Neural cell (in vitro differentiated cells): Measurements from ENCODE around the gene SLC22A6.

Experiments used
- CTCF ChIP-seq: fragments of 450-650 bp; IDR thresholded peaks from 2 replicates; pipeline ENCODE4 v1.5.1; 2014; ENCODE audit warnings: antibody characterized with exemption, mild to moderate bottlenecking, moderate library complexity; ENCODE audit not compliant: poor library complexity, severe bottlenecking
- EP300 ChIP-seq: fragments of 450-650 bp; conservative IDR thresholded peaks from 2 replicates; pipeline ENCODE4 v1.6.1; 2014; ENCODE audit warnings: antibody characterized with exemption, mild to moderate bottlenecking, moderate library complexity; ENCODE audit not compliant: poor library complexity, severe bottlenecking
- POLR2AphosphoS5 ChIP-seq: IDR thresholded peaks from 2 replicates; pipeline ENCODE4 v1.6.1; 2012
- RAD21 ChIP-seq: fragments of 450-650 bp; conservative IDR thresholded peaks from 2 replicates; pipeline ENCODE4 v1.6.1; 2014; ENCODE audit warnings: antibody characterized with exemption, mild to moderate bottlenecking, moderate library complexity
- REST ChIP-seq: IDR thresholded peaks from 2 replicates; pipeline ENCODE4 v1.6.1; 2012; ENCODE audit warnings: borderline replicate concordance
- SMC3 ChIP-seq: fragments of 450-650 bp; conservative IDR thresholded peaks from 2 replicates; pipeline ENCODE4 v1.6.1; 2014; ENCODE audit warnings: antibody characterized with exemption, mild to moderate bottlenecking, moderate library complexity; ENCODE audit not compliant: poor library complexity

- TF ChIP-seq RAD21 (no peak), CTCF (no peak), EP300 (no peak), POLR2AphosphoS5 (no peak), REST (no peak), SMC3 (no peak)
Observed at GRCh38 chr11:62930157-62930556, 54.6 kb downstream of the SLC22A6 start.
